NCI-H146 treated with DMSO at 0.1 percent for 48 hours (cell line): ENCODE results near the gene CTSE.
A peak's percentile ranks its signal among the peaks of the same experiment; 100 is the strongest.

Experiments
- DNase-seq: peaks from one replicate; lab custom pipeline; 2025; ENCODE audit not compliant: unreplicated experiment; lab: John Stamatoyannopoulos, UW

Gene CTSE

GRCh38 chr1:205973377-205974232, 50.1 kb downstream of the CTSE start:
- no peak for DNase-seq

- DNase-seq: no peak
These were observed 51.1 kb downstream of the CTSE start for GRCh38 chr1:205972491-205973168.

GRCh38 chr1:205972081-205972480, 51.6 kb downstream of the CTSE start:
- no peak for DNase-seq

GRCh38 chr1:205971082-205971481, 52.6 kb downstream of the CTSE start:
- DNase-seq: no peak

- DNase-seq: no peak
These were observed 53.2 kb downstream of the CTSE start for GRCh38 chr1:205970486-205970885.

GRCh38 chr1:205969229-205969628, 54.5 kb downstream of the CTSE start:
- DNase-seq: no peak

GRCh38 chr1:205967554-205968335, 56.0 kb downstream of the CTSE start:
- no peak for DNase-seq

GRCh38 chr1:205965036-205965884, 58.4 kb downstream of the CTSE start:
- peak; percentile 94 for DNase-seq

GRCh38 chr1:205963352-205964155, 60.1 kb downstream of the CTSE start:
- DNase-seq: no peak

GRCh38 chr1:205962821-205963221, 60.9 kb downstream of the CTSE start:
- DNase-seq: no peak

GRCh38 chr1:205961991-205962820, 61.5 kb downstream of the CTSE start:
- no peak for DNase-seq

GRCh38 chr1:205961405-205961804, 62.3 kb downstream of the CTSE start:
- DNase-seq: no peak

GRCh38 chr1:205959789-205960188, 63.9 kb downstream of the CTSE start:
- no peak for DNase-seq
